ENCODE results near the gene HLA-DQA1.

GRCh38 chr6:32658268-32658897, 21.2 kb downstream of the HLA-DQA1 start:
- TF ChIP-seq TEAD4 (CRISPR knock-in tag; IDR thresholded peaks at IDR 0.05) = no peak
- no peak for TF ChIP-seq GABPB1 (CRISPR knock-in tag; IDR thresholded peaks at IDR 0.05)
- TF ChIP-seq CBFB (CRISPR knock-in tag; IDR thresholded peaks at IDR 0.05; ENCODE audit: low read depth) = no peak
- TF ChIP-seq MAX (CRISPR knock-in tag; IDR thresholded peaks at IDR 0.05) = no peak
- TF ChIP-seq ZNF263 (CRISPR knock-in tag; IDR thresholded peaks at IDR 0.05; ENCODE audit: low read depth) = no peak
- no peak for TF ChIP-seq CTCF (IDR thresholded peaks at IDR 0.05)
- TF ChIP-seq NR2C2 (CRISPR knock-in tag; IDR thresholded peaks at IDR 0.05) = no peak
- TF ChIP-seq E2F1 (CRISPR knock-in tag; IDR thresholded peaks at IDR 0.05) = no peak
- no peak for TF ChIP-seq ZNF423 (CRISPR knock-in tag; IDR thresholded peaks at IDR 0.05)
- no peak for TF ChIP-seq ZBTB21 (CRISPR knock-in tag; IDR thresholded peaks at IDR 0.05; ENCODE audit: borderline replicate concordance)

All from WTC11 (cell line).